ENCODE results near the gene ZSCAN5A.

The ZSCAN5A gene

DNA sequence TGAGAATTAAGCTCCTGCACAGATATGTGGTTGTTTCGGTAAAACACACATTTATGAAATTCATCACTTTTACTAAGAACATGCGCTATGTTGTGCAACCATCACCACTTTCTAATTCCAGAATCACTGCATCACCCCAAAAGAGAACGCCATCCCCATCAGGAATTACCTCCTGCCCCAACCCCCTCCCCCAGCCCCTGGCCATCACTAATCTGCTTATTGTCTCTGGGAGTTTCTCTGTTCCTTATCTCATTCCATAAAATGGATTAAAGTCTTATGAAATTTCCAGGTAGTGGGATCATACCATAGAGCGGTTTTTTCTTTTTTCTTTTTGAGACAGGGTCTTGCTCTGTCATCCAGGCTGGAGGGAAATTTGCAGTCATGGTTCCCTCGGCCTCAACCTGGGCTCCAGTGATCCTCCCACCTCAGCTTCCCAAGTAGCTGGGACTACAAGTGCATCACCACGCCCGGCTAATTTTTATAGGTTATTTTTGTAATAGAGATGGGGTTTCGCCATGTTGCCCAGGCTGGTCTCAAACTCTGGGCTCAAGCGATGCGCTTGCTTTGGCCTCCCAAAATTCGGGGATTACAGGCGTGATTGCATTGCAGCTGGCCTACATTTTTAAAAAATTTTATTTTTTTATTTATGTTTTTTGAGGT is 120.5 kb downstream of the ZSCAN5A start:
- Histone ChIP-seq H3K27me3 (replicated peaks; ENCODE audit: control insufficient read depth, insufficient read depth, low read length) (no peaks in the 10 kb centered on the region), H3K36me3 (ENCODE audit: control insufficient read depth, insufficient read depth, low read length) (no peaks in the 10 kb centered on the region), H3K4me3 (replicated peaks; ENCODE audit: low read depth, low read length) (no peak overlapping the region)
- TF ChIP-seq, protein P1, sequence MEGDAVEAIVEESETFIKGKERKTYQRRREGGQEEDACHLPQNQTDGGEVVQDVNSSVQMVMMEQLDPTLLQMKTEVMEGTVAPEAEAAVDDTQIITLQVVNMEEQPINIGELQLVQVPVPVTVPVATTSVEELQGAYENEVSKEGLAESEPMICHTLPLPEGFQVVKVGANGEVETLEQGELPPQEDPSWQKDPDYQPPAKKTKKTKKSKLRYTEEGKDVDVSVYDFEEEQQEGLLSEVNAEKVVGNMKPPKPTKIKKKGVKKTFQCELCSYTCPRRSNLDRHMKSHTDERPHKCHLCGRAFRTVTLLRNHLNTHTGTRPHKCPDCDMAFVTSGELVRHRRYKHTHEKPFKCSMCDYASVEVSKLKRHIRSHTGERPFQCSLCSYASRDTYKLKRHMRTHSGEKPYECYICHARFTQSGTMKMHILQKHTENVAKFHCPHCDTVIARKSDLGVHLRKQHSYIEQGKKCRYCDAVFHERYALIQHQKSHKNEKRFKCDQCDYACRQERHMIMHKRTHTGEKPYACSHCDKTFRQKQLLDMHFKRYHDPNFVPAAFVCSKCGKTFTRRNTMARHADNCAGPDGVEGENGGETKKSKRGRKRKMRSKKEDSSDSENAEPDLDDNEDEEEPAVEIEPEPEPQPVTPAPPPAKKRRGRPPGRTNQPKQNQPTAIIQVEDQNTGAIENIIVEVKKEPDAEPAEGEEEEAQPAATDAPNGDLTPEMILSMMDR (IDR thresholded peaks at IDR 0.05; ENCODE audit: insufficient read depth, low read length, poor library complexity, severe bottlenecking), result no peak
- no peak for DNase-seq (ENCODE audit: extremely low read depth, insufficient read length)

DNA sequence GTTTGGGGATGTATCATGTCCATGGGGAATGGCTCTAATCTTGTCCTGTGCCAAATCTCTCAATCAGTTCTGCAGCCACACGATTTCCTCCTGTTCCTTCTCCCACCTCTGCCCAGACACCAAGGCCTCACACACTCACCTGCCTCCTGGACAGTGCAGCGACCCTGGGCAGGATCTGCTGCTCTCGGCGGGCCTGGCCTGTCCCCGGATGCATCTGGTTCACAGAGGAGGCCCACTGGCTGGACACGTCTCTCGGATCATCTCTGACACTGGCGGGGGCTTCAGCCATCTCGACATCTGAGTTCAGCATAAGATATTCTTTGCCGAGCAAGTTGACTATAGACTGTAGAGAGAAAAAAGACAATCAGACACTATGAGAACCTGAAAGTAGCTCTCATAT is 122.9 kb downstream of the ZSCAN5A start:
- DNase-seq (ENCODE audit: extremely low read depth, insufficient read length), result no peak
- TF ChIP-seq, protein P1 (IDR thresholded peaks at IDR 0.05; ENCODE audit: insufficient read depth, low read length, poor library complexity, severe bottlenecking), result no peak
- Histone ChIP-seq H3K36me3 (ENCODE audit: control insufficient read depth, insufficient read depth, low read length) (no peaks in the 10 kb centered on the region), H3K4me3 (replicated peaks; ENCODE audit: low read depth, low read length) (no peak overlapping the region), H3K27me3 (replicated peaks; ENCODE audit: control insufficient read depth, insufficient read depth, low read length) (no peaks in the 10 kb centered on the region)

DNA sequence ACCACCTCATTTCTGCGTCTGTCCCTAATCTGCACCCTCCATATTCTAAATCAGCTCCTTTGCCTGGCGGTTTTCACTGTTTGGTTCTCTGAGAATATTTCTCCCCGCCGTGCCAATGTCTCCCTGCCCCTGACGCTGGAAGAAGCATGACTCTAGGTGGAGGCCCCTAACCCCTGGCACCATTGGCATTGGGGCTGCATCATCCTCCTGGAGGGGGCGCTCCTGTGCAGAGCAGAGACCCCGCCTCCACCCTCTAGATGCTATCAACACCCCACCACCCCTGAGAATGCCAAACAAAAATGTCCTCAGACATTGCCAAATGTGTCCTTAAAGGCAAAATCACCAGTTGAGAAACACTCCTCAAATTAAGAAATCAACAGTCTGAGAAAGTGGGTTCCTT is 123.5 kb downstream of the ZSCAN5A start:
- TF ChIP-seq, protein P1 (IDR thresholded peaks at IDR 0.05; ENCODE audit: insufficient read depth, low read length, poor library complexity, severe bottlenecking), result peak; percentile 4
- H3K4me3 ChIP-seq (replicated peaks; ENCODE audit: low read depth, low read length), result no peak overlapping the region
- no peaks in the 10 kb centered on the region for H3K36me3 ChIP-seq (ENCODE audit: control insufficient read depth, insufficient read depth, low read length)
- H3K27me3 ChIP-seq (replicated peaks; ENCODE audit: control insufficient read depth, insufficient read depth, low read length), result no peaks in the 10 kb centered on the region
- DNase-seq (ENCODE audit: extremely low read depth, insufficient read length), result no peak

DNA sequence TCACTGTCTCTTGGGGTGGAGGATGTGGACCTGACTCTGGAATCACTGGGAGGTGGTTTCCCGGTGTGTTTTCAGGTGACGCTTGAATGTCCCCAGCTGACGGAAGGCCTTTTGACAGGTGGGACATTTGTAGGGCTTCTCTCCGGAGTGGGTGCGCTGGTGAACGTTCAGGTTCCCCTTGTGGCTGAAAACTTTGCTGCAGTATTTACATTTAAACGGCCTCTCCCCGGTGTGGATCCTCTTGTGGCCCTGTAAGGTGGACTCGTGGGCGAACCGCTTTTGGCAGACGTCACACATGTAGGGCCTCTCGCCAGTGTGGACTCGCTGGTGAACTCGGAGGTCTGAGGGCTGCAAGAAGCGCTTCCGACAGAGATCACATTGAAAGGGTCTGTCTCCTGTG is 124.9 kb downstream of the ZSCAN5A start:
- no peak overlapping the region for H3K4me3 ChIP-seq (replicated peaks; ENCODE audit: low read depth, low read length)
- TF ChIP-seq, protein P1 (IDR thresholded peaks at IDR 0.05; ENCODE audit: insufficient read depth, low read length, poor library complexity, severe bottlenecking), result peak; percentile 14
- no peak for DNase-seq (ENCODE audit: extremely low read depth, insufficient read length)
- H3K27me3 ChIP-seq (replicated peaks; ENCODE audit: control insufficient read depth, insufficient read depth, low read length), result no peaks in the 10 kb centered on the region
- H3K36me3 ChIP-seq (ENCODE audit: control insufficient read depth, insufficient read depth, low read length), result no peaks in the 10 kb centered on the region

DNA sequence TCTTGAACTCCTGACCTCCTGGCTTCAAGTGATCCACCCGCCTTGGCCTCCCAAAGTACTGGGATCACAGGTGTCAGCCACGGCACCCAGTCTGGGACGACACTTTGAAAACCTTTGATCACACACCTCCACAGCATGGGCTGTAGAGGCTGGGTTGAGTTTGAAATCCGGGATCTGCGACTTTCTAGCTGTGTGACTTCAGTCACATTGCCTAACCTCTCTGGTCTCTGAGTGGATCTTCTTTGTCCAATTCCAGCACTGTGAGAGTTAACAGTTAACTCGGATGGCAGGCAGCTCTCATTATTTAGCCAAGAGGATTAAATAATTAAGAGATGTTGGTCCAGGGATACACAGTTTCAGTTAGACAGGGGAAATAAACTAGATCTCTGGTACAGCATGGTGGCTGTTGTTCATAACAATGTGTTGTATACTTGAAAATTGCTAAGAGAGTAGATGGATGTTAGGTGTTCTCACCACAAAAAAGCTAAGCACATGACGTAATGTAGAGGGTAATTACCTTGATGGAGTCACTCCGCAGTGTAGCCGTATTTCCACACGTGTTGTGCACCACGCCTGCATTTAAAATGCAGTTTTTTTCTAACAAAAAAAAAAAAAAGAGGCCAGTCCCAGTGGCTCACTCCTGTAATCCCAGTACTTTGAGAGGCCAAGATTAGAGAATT is 136.9 kb downstream of the ZSCAN5A start:
- TF ChIP-seq, protein P1 (IDR thresholded peaks at IDR 0.05; ENCODE audit: insufficient read depth, low read length, poor library complexity, severe bottlenecking), result no peak
- Histone ChIP-seq H3K36me3 (ENCODE audit: control insufficient read depth, insufficient read depth, low read length) (no peaks in the 10 kb centered on the region), H3K27me3 (replicated peaks; ENCODE audit: control insufficient read depth, insufficient read depth, low read length) (no peaks in the 10 kb centered on the region), H3K4me3 (replicated peaks; ENCODE audit: low read depth, low read length) (no peak overlapping the region)
- DNase-seq (ENCODE audit: extremely low read depth, insufficient read length), result no peak
